Right hindlimb (tissue), 1 donor: ENCODE results near the gene DNAJC27.

Experiments used
- DNase-seq: peaks from one replicate; pipeline ENCODE4 v3.0.0-alpha.2; 2018

DNAJC27 gene

GRCh38 chr2:24970483-24971285 lies 1.1 kb downstream of the DNAJC27 start:
- DNase-seq = no peak

GRCh38 chr2:24969784-24970183 lies 2.0 kb downstream of the DNAJC27 start:
- DNase-seq = no peak

GRCh38 chr2:24961903-24962302 lies 9.9 kb downstream of the DNAJC27 start:
- no peak for DNase-seq

- no peak for DNase-seq
These were observed 12.0 kb downstream of the DNAJC27 start for GRCh38 chr2:24959761-24960160.

- no peak for DNase-seq
These were observed 13.3 kb downstream of the DNAJC27 start for GRCh38 chr2:24958411-24958935.

- DNase-seq = no peak
These were observed 13.8 kb downstream of the DNAJC27 start for GRCh38 chr2:24957976-24958375.

- no peak for DNase-seq
These were observed 14.5 kb downstream of the DNAJC27 start for GRCh38 chr2:24957221-24957620.

- no peak for DNase-seq
These were observed 15.8 kb downstream of the DNAJC27 start for GRCh38 chr2:24955921-24956320.

- DNase-seq = no peak
These were observed 16.5 kb downstream of the DNAJC27 start for GRCh38 chr2:24955232-24955631.

GRCh38 chr2:24950102-24950501 lies 21.7 kb downstream of the DNAJC27 start:
- DNase-seq = no peak

GRCh38 chr2:24948506-24948905 lies 23.2 kb downstream of the DNAJC27 start:
- no peak for DNase-seq

GRCh38 chr2:24947561-24948157 lies 24.1 kb downstream of the DNAJC27 start:
- DNase-seq = no peak

- DNase-seq = no peak
These were observed 25.8 kb downstream of the DNAJC27 start for GRCh38 chr2:24945907-24946306.

GRCh38 chr2:24943427-24944053 lies 28.2 kb downstream of the DNAJC27 start:
- no peak for DNase-seq

- DNase-seq = no peak
These were observed 32.4 kb downstream of the DNAJC27 start for GRCh38 chr2:24939353-24939752.

GRCh38 chr2:24937236-24937635 lies 34.5 kb downstream of the DNAJC27 start:
- DNase-seq = no peak

- no peak for DNase-seq
These were observed 36.6 kb downstream of the DNAJC27 start for GRCh38 chr2:24935145-24935544.

GRCh38 chr2:24932715-24933114 lies 39.0 kb downstream of the DNAJC27 start:
- DNase-seq = no peak

- no peak for DNase-seq
These were observed 41.0 kb downstream of the DNAJC27 start for GRCh38 chr2:24930768-24931167.

GRCh38 chr2:24929230-24929629 lies 42.5 kb downstream of the DNAJC27 start:
- no peak for DNase-seq

GRCh38 chr2:24928036-24928435 lies 43.7 kb downstream of the DNAJC27 start:
- no peak for DNase-seq

GRCh38 chr2:24926602-24927252 lies 45.0 kb downstream of the DNAJC27 start:
- DNase-seq = peak; percentile 47

GRCh38 chr2:24926220-24926601 lies 45.5 kb downstream of the DNAJC27 start:
- no peak for DNase-seq
